ENCODE data around the gene GALNT18.

The GALNT18 gene

DNA sequence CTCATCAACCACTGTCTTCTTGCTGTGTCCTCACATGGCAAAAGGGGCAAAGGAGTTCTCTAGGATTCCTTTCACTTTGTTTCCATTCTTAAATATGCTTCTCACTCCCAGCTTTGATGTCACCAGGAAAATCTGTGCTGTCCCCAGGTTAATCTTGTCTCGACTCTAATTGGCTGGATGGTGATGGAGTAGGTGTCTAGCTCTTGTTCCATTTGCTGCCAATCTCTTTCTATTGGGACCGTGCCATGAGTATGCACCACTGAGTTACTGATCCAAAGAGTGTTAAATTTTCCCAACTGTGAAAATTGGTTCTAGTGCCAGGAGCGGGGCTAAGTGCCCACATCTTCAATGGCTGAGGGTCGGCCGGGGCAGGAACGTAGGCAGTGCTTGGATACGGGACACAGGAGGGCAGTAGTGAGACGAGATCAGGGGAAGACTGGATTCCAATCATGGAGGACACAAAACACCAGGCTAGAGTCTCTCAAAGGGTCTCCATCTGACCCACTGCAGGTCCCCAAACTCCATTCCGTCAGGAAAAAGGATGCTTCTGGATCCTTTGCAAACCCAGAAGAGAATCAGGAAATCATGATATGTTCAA lies 221.1 kb downstream of the GALNT18 start:
- WGBS, 2 experiments (ENCODE audit: insufficient coverage in 2 of 2) = 68 to 74% methylated on average over 9 of the region's 9 CpGs
- peaks cover 12% of the 10 kb centered on the region for H3K4me1 ChIP-seq (ENCODE audit: control insufficient read depth, insufficient read depth, low read length, poor library complexity, severe bottlenecking)
- H3K27ac ChIP-seq (ENCODE audit: low read depth, low read length, severe bottlenecking) = no peak overlapping the region
- no peak overlapping the region for H3K4me3 ChIP-seq (ENCODE audit: extremely low read depth, insufficient read depth, low read length, poor library complexity, severe bottlenecking)
- H3K9me3 ChIP-seq (ENCODE audit: control insufficient read depth, low read length) = no peaks in the 10 kb centered on the region
- no peaks in the 10 kb centered on the region for H3K36me3 ChIP-seq (ENCODE audit: control insufficient read depth, insufficient read depth, low read length)

DNA sequence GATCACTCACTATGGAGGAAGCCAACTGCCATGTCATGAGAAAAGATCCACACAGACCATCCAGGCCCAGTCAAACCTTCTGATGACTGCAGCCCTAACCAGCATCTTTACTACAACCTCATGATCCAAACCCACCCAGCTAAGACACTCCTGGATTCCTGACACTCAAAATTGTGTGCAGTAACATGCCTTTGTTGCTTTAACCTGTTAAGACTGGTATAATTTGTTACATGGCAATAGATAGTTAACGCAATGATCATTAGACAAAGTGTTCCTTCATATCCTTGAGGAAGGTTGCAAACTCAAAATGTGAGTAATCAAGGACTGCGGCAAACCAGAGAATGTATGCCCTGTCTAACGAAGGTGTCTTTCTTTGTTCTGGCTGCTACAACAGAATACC lies 221.7 kb downstream of the GALNT18 start:
- Histone ChIP-seq H3K27ac (ENCODE audit: low read depth, low read length, severe bottlenecking) (no peak overlapping the region), H3K4me3 (ENCODE audit: extremely low read depth, insufficient read depth, low read length, poor library complexity, severe bottlenecking) (no peak overlapping the region), H3K9me3 (ENCODE audit: control insufficient read depth, low read length) (no peaks in the 10 kb centered on the region), H3K36me3 (ENCODE audit: control insufficient read depth, insufficient read depth, low read length) (no peaks in the 10 kb centered on the region), H3K4me1 (ENCODE audit: control insufficient read depth, insufficient read depth, low read length, poor library complexity, severe bottlenecking) (peaks cover 10% of the 10 kb centered on the region)
- WGBS, 2 experiments (ENCODE audit: insufficient coverage in 2 of 2) = 98 to 100% methylated on average over 2 to 3 of the region's 3 CpGs

DNA sequence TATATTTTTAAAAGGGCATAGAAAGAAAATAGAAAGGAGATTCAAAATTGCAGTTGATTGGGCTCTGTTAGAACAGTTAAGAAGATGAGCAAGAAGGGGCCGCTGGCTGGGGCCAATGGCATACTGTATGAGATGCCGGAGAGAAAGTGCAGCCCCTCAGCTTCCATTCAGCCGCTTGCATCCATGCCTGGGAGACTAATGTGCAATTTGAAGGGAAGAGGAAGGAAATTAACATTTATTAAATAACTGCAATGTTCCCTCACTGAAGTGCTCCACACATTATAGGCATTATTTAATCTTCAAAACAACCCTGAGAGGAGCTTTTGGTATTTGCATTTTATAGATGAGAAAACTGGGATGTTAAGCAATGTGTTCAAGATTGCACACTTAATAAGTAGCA lies 224.0 kb downstream of the GALNT18 start:
- Histone ChIP-seq H3K27ac (ENCODE audit: low read depth, low read length, severe bottlenecking) (no peak overlapping the region), H3K36me3 (ENCODE audit: control insufficient read depth, insufficient read depth, low read length) (no peaks in the 10 kb centered on the region), H3K4me3 (ENCODE audit: extremely low read depth, insufficient read depth, low read length, poor library complexity, severe bottlenecking) (no peak overlapping the region), H3K9me3 (ENCODE audit: control insufficient read depth, low read length) (no peaks in the 10 kb centered on the region), H3K4me1 (ENCODE audit: control insufficient read depth, insufficient read depth, low read length, poor library complexity, severe bottlenecking) (peaks cover 13% of the 10 kb centered on the region)
- WGBS, 2 experiments (ENCODE audit: insufficient coverage in 2 of 2) = 90 to 100% methylated on average over 1 of the region's 3 CpGs

DNA sequence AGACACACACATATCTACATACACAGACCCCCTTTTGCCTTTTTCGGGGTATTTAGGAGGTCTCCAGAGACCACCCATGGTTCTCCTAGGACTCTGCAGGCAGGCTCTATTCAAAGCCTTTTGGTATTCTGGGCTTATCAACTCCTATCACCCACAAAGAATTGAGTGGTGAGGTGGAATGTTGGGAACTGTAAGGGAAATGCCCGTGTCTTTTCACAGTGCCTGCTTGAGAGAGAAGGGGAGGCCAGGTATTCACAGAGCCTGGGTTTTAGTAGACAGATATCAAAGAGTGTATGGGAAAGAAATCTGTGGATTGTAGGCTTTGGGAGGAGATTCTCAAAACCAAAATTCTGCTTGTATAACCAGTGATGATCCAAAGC lies 224.8 kb downstream of the GALNT18 start:
- Histone ChIP-seq H3K36me3 (ENCODE audit: control insufficient read depth, insufficient read depth, low read length) (no peaks in the 10 kb centered on the region), H3K27ac (ENCODE audit: low read depth, low read length, severe bottlenecking) (peak overlapping the region; percentile 2), H3K4me3 (ENCODE audit: extremely low read depth, insufficient read depth, low read length, poor library complexity, severe bottlenecking) (no peak overlapping the region), H3K9me3 (ENCODE audit: control insufficient read depth, low read length) (no peaks in the 10 kb centered on the region), H3K4me1 (ENCODE audit: control insufficient read depth, insufficient read depth, low read length, poor library complexity, severe bottlenecking) (peaks cover 13% of the 10 kb centered on the region)
- WGBS, 2 experiments (ENCODE audit: insufficient coverage in 2 of 2) = 79 to 100% methylated on average over 1 to 2 of the region's 2 CpGs

DNA sequence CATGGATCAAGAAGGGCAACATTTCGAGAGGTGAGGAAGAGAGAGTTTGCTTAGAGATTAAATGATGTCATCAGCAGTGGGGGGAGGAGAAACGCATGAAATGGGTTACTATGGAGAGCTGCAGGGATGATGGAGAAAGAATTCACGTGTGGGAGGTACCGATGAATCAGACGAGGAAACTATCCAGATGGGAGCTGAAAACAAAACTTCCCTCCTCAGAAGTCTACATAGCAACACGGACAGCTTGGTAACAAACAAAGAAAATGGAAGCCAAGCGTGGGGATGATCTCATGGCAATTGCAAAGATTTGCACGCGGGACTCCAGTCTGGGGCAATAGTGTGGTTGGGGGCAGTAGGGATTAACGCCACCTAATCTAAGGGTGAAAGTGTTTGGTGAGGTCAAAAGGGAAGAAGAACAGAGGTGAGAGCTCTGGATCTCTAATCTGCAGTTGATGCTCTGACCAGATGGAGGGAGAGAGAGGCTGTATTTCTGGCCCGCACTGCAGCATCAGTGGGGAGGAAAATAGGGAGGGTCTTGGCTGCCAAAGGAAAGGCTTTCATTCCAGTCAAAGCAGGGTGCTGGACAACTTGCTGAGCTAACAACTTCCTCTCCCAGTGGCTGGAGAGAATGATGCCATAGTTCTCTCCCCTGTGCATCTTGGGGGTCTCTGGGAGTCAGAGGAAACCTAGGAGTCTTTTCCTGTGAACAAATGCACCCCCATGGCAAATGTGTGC lies 225.3 kb downstream of the GALNT18 start:
- Histone ChIP-seq H3K4me3 (ENCODE audit: extremely low read depth, insufficient read depth, low read length, poor library complexity, severe bottlenecking) (no peak overlapping the region), H3K9me3 (ENCODE audit: control insufficient read depth, low read length) (no peaks in the 10 kb centered on the region), H3K4me1 (ENCODE audit: control insufficient read depth, insufficient read depth, low read length, poor library complexity, severe bottlenecking) (peaks cover 13% of the 10 kb centered on the region), H3K36me3 (ENCODE audit: control insufficient read depth, insufficient read depth, low read length) (no peaks in the 10 kb centered on the region), H3K27ac (ENCODE audit: low read depth, low read length, severe bottlenecking) (peak overlapping the region; percentile 2)
- WGBS, 2 experiments (ENCODE audit: insufficient coverage in 2 of 2) = 71 to 74% methylated on average over 7 to 8 of the region's 11 CpGs

DNA sequence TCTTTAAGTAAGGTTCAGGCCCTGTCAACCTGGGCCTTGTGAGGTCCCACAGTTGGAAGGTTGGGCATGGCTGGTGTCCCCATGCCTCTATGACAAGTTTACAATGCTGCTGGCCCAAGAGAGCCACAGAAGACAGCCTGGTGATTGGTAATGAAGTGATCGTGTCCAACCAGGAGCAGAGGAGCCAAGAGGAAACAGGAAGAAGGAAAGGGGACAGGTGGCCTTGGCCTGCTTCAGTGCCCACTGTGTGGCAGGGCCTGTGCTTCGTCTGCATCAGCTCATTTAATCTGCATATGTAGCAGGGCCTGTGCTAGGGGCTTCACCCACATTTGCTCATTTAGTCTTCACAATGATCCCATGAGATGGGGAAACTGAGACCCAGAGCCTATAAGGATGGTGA lies 226.7 kb downstream of the GALNT18 start:
- peaks cover 13% of the 10 kb centered on the region for H3K4me1 ChIP-seq (ENCODE audit: control insufficient read depth, insufficient read depth, low read length, poor library complexity, severe bottlenecking)
- no peak overlapping the region for H3K4me3 ChIP-seq (ENCODE audit: extremely low read depth, insufficient read depth, low read length, poor library complexity, severe bottlenecking)
- no peak overlapping the region for H3K27ac ChIP-seq (ENCODE audit: low read depth, low read length, severe bottlenecking)
- no peaks in the 10 kb centered on the region for H3K36me3 ChIP-seq (ENCODE audit: control insufficient read depth, insufficient read depth, low read length)
- H3K9me3 ChIP-seq (ENCODE audit: control insufficient read depth, low read length) = no peaks in the 10 kb centered on the region
- WGBS, 2 experiments (ENCODE audit: insufficient coverage in 2 of 2) = 80 to 85% methylated on average over 2 of the region's 2 CpGs

DNA sequence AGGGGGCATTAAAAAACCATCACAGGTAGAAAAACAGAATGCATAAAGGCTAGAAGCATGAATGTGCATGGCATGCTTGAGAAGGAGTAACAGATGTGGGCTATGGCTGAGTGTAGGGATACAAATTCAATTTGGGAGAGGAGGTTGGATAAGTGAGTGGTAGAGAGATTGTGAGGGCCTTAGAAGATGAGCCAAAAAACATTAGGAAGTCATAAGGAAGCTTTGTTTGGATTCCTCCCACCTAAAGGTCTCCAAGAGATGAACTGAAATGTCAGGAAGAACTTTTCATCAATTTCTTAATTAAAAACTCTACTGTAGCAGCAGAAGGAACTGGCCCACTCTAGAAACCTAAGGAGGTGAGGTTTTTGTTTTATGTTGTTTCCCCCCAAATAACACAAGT lies 227.6 kb downstream of the GALNT18 start:
- no peak overlapping the region for H3K27ac ChIP-seq (ENCODE audit: low read depth, low read length, severe bottlenecking)
- H3K36me3 ChIP-seq (ENCODE audit: control insufficient read depth, insufficient read depth, low read length) = no peaks in the 10 kb centered on the region
- peaks cover 13% of the 10 kb centered on the region for H3K4me1 ChIP-seq (ENCODE audit: control insufficient read depth, insufficient read depth, low read length, poor library complexity, severe bottlenecking)
- H3K4me3 ChIP-seq (ENCODE audit: extremely low read depth, insufficient read depth, low read length, poor library complexity, severe bottlenecking) = no peak overlapping the region
- H3K9me3 ChIP-seq (ENCODE audit: control insufficient read depth, low read length) = no peaks in the 10 kb centered on the region

DNA sequence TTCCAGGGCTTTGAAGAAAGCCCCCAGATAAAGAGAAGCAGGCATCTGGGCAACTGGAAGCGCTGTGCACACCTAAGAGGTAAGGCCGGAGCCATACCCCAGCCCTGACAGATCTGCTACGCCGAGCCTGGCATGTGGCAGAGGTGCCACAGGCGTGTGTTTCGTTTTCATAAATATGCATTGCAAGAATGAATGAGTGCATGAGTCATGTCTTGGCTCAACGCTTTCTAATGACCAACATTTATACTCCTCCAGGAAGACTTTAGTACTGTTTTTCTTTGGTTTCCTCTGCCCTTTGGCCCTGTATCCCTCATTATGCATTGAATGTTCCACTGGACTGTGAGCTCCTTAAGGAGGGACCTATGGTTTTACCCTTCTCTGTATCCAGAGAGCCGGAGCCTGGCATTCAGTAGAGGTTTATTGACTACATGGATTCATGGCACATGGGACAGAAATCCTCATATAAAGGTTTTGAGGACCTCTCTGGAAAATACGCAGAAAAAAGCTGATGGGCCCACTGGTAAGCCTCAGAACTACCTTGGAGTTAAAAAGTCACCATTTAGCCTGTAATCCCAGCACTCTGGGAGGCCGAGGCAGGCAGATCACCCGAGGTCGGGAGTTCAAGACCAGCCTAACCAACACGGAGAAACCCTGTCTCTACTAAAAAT lies 229.9 kb downstream of the GALNT18 start:
- Histone ChIP-seq H3K4me3 (ENCODE audit: extremely low read depth, insufficient read depth, low read length, poor library complexity, severe bottlenecking) (no peak overlapping the region), H3K9me3 (ENCODE audit: control insufficient read depth, low read length) (no peaks in the 10 kb centered on the region), H3K27ac (ENCODE audit: low read depth, low read length, severe bottlenecking) (no peak overlapping the region), H3K4me1 (ENCODE audit: control insufficient read depth, insufficient read depth, low read length, poor library complexity, severe bottlenecking) (peaks cover 9% of the 10 kb centered on the region), H3K36me3 (ENCODE audit: control insufficient read depth, insufficient read depth, low read length) (no peaks in the 10 kb centered on the region)
- 94 to 97% methylated on average over 11 to 12 of the region's 13 CpGs for WGBS, 2 experiments (ENCODE audit: insufficient coverage in 2 of 2)

DNA sequence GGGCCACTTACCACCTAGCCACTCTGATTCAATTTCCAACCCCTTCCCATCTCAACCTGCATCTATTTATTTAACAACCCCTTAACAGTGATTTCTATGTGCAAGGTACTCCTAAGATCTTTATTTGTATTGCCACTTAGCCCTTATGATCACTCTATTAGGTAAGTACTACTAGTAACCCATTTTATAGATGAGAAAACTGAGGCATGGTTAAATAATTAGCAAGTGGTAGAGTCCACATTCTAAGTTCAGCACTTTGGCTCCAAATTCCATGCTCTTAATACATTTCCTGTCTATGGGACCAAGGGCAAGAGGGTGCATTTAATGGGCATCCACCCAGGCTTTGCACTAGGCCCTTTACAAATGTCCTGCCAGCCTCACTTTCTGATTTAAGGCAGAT lies 230.6 kb downstream of the GALNT18 start:
- H3K9me3 ChIP-seq (ENCODE audit: control insufficient read depth, low read length) = no peaks in the 10 kb centered on the region
- H3K36me3 ChIP-seq (ENCODE audit: control insufficient read depth, insufficient read depth, low read length) = no peaks in the 10 kb centered on the region
- no peak overlapping the region for H3K27ac ChIP-seq (ENCODE audit: low read depth, low read length, severe bottlenecking)
- peaks cover 6% of the 10 kb centered on the region for H3K4me1 ChIP-seq (ENCODE audit: control insufficient read depth, insufficient read depth, low read length, poor library complexity, severe bottlenecking)
- H3K4me3 ChIP-seq (ENCODE audit: extremely low read depth, insufficient read depth, low read length, poor library complexity, severe bottlenecking) = no peak overlapping the region

DNA sequence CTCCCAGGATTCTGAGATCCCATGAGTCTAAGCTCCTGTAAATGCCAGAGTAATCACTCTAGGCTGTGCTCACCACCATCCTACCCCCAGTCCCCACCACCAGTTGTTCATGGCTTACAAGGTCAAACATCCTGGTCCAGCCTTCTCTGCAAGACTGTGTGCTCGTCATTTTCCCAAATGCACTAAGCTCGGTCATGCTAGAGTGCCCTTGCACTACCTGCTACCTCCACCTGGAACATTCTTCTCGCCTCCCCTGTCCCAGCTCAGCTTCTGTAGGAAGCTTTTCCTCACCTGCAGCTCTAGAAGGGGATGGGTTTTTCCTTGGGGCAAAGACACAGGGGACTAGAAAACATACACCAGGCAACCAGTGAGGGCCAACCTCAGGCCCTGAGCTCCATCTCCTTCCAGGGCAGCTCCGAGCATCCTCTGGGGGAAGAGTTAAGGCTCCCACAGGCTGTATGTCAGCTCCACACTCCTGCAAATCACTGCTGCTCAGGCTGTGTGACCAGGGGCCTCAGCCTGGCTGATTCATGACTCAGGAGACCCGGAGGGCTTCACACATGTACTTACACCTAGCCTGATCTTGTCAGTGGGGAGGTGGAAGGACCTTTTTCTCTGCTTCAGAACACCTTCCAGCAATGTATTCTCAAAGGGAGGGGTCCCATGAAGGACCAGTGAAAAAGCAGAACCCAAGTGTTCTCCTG lies 231.6 kb downstream of the GALNT18 start:
- 64 to 80% methylated on average over 2 to 3 of the region's 5 CpGs for WGBS, 2 experiments (ENCODE audit: insufficient coverage in 2 of 2)
- no peaks in the 10 kb centered on the region for H3K36me3 ChIP-seq (ENCODE audit: control insufficient read depth, insufficient read depth, low read length)
- peaks cover 2% of the 10 kb centered on the region for H3K4me1 ChIP-seq (ENCODE audit: control insufficient read depth, insufficient read depth, low read length, poor library complexity, severe bottlenecking)
- H3K4me3 ChIP-seq (ENCODE audit: extremely low read depth, insufficient read depth, low read length, poor library complexity, severe bottlenecking) = no peak overlapping the region
- no peaks in the 10 kb centered on the region for H3K9me3 ChIP-seq (ENCODE audit: control insufficient read depth, low read length)
- H3K27ac ChIP-seq (ENCODE audit: low read depth, low read length, severe bottlenecking) = no peak overlapping the region
